HG03432 (cell line): ENCODE data around the gene HLA-DPB1.
A peak's percentile ranks its signal among the peaks of the same experiment; 100 is the strongest.
"Not testable (repeated sequence)": the region's sequence is repeated elsewhere in the genome, so short reads cannot be mapped to it uniquely, and the experiment has no call there.

ENCODE experiments used
- ATAC-seq: cut with Tn5 transposase; IDR thresholded peaks from one replicate; pipeline ENCODE4 v1.9.1; 2021; ENCODE audit warnings: mild to moderate bottlenecking, moderate library complexity; ENCODE audit not compliant: unreplicated experiment

HLA-DPB1 gene

DNA sequence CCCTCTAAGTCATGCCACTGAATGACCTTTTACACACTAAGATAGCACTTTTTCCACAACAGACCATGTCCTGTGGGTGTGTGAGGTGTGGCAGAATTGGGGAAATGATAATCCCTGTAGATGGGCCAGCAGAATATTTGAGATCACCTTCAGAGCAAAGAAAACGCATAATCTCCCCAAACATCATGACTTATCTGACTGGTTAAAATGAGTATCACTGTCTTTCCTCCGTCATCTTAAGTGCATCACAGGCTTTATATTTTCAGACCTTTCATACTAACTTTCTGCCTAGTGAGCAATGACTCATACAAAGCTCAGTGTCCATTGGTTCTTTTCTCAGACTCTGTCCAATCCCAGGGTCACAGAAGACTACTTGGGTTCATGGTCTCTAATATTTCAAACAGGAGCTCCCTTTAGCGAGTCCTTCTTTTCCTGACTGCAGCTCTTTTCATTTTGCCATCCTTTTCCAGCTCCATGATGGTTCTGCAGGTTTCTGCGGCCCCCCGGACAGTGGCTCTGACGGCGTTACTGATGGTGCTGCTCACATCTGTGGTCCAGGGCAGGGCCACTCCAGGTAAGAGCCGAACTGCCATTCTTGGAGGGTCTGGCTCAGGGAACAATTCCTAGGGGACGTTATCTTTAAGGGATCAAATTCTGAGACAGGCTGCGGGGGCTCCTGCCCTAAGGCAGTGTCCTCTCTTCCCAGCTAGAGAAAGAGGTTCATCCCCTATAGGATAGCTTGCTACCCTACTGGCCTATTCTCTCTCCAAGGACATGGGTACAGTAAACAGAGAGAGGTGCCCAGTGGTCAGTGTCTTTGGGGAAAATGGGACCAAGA is at the start of gene HLA-DPB1:
Gene HLA-DPB1, plus strand, starts transcription at position 423 of the 838 bp plus-strand sequence. Its CDS starts 52 bp downstream, at position 475.
- ATAC-seq, result peak; percentile 70

DNA sequence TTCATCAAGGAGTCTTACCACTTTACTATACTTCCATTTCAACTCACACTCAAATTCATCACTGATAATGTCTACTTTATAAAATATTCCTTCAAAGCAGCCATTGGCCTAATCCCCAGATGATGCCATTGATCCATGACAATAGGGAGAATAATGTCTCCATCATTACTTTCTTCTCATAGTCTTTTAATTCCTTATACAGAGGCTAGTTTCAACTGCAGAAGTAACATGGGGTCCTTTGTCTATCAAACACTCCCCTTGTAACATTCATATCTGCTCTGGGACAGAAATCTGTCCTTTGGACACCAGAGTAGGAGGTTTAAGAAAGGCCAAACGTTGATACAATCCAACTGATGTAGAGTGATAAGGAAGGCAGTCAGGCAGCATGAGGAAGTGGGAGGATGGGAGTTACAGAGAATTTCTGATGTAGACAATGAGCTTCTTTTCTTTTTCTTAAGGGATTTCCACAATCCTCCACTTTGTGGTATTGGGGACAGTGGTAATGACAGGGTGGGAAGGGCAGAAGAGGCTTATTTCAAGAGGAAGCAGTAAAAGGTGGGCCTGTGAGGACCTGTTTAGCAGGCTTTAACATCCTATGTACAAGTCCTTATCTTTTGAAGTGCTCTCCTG is 47.5 kb upstream of the HLA-DPB1 start:
- ATAC-seq, result peak; percentile 7

DNA sequence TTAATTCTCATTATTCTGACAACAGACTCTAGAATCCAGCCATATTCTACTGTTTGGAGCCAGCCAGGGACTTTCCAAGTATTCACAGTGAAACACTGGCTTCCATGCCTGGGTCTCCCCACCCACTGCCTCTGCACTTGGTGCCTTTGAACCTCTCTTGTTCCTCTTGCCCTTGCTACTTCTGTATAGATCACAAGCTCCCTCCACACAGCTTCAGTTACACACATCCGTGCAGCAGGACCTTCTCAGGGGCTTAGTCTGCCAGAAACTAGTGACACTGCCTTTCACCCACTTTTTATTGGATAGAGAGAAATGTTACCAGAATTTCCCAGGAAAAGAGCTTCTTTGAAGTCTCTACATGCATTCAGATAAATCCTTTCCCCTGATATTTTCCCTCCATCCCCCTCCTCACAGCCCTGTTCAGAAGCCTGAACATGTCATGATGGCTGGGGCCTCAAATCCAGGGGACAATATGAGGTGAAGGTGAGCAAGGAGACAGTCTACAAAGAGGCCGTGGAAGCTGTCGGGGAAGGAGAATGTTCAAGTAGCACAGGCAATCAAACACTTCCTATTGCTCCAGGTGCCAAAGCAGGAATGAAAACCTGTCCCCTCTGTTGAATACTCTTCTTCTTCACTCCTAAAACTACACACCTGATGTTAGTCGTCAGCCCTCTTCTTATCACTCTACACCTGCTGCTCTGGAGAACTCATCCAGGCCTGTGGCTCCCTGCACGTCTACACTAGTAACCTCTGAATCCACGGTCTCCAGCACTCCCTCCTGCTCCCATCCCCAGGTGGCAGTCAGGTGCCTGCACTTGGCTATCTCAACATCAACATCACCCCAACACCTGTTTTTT is 46.2 kb upstream of the HLA-DPB1 start:
- ATAC-seq, result peak; percentile 66

DNA sequence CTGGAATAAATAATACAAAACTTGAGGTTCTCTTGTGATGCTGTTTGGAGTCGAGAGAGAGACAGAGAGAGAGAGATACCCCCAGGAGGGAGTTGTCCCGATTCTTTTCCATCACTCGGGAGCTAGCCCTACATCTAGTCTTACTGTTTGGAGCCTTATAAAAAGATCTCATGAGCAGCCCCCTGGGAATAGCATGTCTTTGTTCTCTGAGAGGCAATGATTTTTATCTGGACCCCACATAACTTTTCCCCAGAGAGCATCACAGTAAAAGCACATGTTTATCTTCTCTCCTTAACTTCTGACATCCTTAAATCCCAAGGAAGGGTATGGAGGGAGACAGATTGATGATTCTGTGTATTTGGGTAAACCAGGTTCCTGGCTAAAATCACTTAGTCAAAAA is 45.5 kb upstream of the HLA-DPB1 start:
- no peak for ATAC-seq

DNA sequence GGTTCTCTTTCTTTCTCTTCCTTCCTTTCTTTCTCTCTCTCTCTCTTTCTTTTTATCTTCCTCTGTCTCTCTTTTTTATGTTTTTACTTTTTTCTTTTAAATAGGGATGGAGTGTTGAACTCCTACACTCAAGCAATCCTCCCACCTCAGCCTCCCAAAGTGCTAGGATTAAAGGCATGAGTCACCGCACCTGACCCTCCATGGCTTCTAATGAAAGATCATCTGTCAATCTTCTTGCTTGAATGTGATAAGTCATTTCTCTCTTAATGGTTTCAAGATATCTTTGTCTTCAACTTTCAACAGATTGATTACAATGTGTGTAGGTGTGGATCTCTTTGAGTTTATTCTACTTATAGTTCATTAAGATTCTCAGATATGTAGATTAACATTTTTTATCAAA is 41.2 kb upstream of the HLA-DPB1 start:
- ATAC-seq, result no peak

DNA sequence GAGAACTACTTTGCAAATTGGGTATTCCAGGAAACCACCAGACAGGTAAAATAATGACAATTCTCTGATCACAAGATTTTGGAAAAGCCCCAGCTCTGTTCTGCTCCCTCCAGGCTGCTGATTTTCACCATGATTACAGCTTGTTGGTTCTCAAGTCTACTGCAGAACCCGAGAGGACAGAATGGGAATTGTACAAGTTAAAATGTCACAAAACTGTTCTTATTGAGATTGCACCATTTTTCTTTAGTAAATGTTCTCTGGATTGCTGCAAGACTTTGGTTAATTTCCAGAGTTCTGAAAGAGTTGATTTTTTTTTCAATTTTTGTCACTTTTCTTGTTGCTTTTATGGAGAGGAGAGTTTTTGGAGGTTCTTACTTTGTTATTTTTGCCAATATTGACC is 39.3 kb upstream of the HLA-DPB1 start:
- no peak for ATAC-seq

DNA sequence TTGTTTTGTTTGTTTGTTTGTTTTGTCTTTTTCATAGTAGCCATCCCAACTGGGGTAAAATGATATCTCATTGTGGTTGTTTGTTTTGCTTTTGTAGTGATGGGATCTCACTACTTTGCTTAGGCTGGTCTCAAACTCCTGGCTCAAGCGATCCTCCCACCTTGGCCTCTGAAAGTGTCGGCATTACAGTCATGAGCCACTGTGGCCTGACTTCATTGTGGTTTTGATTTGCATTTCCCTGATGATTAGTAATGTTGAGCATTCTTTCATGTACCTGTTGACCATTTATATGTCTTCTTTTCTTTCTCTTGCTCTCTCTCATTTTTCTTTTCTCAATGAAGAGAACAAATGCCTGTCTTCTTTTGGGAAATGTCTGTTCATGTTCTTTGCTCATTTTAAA is 35.6 kb upstream of the HLA-DPB1 start:
- ATAC-seq, result no peak

DNA sequence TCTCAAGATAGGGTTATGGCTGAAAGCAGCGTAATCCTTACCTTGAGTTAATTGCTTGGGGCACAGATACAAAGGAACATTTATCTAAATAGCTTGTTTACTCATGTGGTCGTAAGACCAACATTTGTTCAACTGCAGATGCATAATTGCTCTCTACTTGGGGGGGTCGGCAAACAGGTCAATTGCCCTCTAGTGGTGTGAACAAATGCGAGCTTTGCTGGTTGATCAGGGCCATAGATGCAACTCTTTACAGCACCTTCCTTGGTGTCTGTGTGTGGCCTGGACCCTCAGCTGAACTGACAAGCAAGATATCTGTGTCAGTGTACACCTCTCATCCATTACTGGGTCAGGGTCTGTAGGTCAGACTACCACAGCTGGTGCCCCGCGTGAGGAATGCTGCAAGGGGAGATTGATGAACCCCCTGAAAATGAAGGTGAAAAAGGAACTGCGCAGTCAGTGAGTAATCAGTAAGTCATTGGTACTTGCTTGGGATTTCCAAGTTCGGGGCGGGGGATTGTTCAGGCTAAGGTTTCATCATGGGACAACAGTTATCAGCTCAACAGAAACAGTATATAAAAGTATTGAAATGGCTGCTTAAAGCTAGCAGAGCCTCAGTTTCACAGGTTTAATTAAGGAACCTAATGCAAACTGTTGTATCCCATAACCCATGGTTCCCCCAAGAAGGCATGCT is 26.3 kb upstream of the HLA-DPB1 start:
- ATAC-seq, result no peak

DNA sequence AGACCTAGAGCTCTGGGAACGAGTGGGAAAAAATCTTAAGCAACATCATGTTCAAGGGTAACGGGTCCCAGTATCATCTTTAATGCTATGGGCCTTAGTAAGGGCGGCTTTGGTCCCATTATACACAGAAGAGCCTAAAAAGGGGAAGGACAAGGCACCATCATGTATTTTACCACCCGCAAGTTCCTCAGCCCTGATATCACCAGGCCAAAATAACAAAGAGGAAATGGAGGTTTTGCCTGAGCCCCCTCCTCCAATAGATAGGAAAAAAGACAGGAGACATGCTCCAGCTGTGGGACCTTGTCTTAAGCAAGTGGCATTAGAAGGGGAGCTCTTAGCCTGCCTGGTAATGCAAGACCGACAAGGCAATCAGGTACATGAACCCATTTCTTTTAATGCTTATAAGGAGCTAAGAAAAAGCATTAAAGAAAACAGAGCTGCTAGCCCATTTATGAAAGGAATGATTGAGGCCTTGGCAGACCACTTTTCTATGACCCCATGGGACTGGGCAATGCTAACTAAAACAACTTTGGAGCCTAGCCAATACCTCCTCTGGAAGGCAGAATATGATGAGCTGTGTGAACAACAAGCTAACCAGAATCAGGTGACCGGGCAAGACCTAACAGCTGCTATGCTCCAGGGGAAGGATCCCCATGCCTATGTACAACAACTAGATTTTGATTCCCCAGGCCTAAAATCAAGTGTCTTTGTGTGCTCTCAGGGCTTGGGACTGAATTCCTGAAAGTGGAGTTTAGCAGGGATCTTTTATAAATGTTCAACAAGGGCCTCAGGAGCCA is 25.6 kb upstream of the HLA-DPB1 start:
- ATAC-seq, result no peak

DNA sequence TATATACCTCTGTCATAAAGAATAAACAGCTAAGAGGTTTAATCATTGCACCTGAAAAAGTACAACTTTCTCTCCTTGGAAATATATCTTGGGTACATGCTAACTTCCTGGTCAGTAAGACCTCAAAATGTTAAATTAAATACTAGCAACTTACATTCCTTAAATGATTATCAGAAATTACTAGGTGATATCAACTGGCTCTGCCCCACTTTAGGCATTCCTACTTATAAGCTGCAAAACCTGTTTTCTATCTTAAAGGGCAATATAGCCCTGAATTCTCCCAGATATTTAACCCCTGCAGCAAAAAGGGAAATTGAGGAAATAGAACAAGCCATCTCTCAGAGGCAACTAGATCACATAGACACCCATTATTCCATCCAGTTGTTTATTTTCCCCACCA is 23.2 kb upstream of the HLA-DPB1 start:
- ATAC-seq, result no peak

DNA sequence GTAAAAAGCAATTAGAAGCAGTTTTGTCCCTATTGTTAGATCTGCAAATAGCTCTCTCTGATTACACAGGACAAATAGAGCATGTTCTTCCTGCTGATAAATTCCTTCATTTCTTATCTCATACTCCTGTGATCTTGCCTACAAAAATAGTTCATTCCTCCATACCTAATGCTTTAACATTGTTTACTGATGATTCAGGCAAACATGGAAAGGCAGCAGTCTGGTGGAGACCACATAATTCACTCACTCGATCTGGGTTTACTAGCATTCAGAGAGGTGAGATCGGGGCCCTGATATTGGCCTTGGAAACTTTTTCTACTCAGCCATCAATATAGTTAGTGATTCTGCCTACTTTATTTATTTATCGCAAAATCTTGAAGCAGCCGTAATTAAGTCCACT is 22.6 kb upstream of the HLA-DPB1 start:
- no peak for ATAC-seq

DNA sequence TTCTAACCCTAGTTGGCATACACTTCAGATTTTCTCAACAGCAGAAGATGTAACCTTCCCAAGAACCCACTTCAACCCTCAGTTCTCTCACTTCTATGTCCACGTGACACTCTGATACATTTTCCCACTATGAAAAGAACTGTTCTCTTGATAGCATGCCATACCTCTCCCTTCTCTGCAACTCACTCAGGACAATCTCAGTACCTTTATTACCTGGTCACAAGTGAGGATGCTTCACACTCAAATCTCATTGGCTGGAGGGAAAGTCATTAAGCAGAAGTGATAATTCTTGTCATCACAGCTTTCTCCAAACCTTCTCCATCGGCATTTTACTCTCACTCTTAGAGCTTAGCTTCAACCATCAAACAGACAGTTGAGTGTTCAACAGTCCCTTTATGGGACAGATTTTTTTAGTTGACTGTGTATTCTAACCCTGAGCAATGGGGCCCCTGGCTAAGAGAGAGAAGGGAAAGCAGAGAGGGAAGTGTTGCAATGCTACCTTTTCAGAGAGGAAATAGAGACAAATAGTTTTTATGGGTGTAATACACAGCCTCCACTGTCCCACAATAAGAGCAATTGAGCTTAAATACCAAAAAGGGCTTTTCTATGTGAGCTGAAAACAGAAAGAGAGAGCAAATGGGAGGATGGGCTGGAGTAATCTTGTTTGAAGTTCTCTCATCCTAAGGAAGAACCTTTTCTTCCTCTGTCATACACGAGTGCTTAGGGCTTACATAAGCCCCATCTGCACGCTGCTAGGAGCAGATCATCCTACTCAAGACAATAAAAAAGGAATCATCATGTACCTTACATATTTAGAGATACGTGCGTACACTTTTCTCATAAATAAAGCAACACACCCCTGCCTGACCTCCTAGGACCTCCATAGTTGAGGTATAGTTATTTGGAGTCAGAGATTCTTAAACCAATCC is 18.3 kb upstream of the HLA-DPB1 start:
- ATAC-seq, result no peak

DNA sequence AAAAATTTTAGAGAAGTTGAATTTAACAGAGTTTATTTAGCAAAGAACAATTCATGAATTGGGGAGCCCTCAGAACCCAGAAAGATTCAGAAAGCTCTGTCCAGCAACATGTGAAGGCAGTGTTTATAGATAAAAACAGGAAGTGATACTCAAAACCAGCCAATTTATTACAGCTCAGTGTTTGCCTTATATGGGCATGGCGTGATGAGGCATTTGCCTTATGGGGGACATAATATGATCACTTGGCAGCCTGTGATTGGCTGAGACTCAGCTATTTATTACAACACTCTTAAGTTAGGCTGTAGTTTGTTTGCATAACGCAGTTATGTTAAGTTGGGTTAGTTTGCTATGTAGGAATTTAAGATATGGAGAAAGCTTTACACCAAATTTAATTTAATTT is 13.8 kb upstream of the HLA-DPB1 start:
- ATAC-seq, result no peak

DNA sequence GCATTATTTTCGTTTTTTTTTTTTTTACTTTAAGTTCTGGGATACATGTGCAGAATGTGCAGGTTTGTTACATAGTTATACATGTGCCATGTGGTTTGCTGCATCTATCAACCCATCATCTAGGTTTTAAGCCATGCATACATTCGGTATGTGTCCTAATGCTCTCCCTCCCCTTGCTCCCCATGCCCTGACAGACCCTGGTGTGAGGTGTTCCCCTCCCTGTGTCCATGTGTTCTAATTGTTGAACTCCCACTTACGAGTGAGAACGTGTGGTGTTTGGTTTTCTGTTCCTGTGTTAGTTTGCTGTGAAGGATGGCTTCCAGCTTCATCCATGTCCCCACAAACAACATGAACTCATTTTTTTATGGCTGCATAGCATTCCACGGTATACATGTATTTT is 12.4 kb upstream of the HLA-DPB1 start:
- not testable (repeated sequence) for ATAC-seq

DNA sequence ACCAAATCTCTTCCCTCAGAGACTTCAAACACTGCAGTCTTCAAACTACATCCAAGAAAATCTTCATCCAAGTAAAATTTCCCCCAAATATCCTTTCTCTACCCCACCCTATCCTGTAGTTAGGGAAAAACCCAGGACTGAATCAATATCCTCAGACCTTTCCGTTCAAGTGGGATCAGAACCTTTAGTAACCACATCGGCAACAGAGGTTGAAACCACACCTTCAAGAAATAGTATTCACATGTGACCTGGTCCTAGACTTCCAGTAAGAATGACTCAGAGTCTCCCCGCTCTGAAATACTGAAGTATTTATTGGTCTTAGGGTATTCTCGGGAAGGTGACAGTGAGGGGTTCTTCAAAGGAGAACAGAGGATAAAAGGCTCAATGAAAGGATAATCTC is 11.1 kb upstream of the HLA-DPB1 start:
- ATAC-seq, result no peak

DNA sequence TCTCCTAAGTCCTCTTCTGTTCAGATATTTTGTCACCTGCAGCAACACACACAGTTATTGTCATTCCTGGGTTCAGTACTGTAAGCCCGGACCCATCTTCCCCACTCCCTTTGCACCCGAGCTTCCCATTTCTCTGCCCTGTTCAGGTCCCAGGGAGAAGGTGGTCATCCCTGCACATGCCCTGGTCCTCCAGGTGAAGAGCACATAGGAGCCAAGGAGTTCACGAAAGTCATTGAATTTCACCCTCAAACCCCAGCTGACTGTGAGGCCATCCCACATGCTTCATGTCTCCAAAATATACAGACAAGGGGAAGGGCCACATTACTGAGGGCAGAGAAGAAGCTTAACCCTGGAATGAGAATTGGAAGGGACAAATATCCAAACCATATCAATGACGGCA is 10.5 kb upstream of the HLA-DPB1 start:
- ATAC-seq, result no peak

DNA sequence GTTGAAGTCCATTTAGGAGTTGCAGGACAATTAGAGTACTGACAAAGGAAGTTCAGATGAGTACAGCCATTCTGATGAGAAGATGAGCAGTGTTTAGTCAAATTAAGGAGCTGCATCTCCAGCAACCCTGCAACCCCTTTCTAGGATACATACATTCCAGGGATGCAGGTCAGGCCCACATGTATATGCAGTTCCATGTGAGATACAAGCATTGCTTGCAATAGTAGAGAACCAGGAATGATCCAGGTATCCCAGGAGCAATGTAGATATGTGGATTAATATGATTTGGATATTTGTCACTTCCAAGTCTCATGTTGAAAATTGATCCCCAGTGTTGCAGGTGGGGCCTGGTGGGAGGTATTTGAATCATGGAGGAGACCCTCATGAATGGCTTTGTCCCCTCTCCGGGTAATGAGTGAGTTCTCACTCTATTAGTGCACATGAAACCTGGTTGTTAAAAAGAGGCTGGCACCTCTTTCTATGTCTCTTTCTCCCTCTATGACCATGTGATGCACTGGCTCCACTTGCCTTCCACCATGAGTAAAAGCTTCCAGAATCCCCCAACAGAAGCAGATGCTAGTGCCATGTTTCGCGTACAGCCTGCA is 8.8 kb upstream of the HLA-DPB1 start:
- no peak for ATAC-seq

DNA sequence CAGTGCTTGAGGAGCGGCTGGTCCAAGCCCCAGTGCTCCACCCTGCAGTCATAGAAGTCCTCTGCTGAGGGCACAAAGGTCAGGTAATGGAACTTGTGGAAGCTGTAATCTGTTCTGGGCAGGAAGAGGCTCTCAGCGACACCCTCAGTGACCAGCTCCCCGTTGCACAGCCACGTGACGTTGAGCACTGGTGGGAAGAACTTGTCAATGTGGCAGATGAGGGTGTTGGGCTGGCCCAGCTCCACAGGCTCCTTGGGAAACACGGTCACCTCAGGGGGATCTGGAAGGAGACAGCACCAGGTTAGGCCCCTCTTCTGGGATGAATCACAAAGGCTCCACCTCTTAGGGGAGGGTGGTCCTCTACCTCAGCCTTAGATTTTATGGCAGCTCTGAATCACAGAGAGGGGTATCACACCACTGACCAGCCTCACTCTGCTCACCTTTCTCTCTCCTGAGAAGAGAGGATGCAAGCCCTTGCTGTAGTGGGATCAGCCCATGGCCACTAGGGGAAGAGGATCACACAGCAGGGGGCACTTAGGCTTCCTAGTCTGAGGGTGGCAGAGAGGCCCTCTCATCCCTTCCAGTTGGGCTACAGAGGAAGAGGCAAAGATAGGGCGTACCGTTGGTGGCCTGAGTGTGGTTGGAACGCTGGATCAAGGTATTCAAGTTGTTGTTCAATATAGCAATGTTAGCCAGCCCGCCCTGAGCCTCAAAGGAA is 6.6 kb upstream of the HLA-DPB1 start:
- no peak for ATAC-seq
